ENCODE data around the gene GAS7. TPM values are rescaled to one million over a fixed set of nuclear protein-coding genes. Genes with fewer than 3 reads are reported as not detected.

The GAS7 gene
- total RNA-seq, 4 donors from 2014 or later: 24.7 to 43.3 (median 38.4) TPM

GRCh38 chr17:10229181-10229580, 30.8 kb upstream of the GAS7 start:
- TF ChIP-seq CTCF (IDR thresholded peaks at IDR 0.05; ENCODE audit: low read depth): no peak

GRCh38 chr17:10226930-10227695, 28.7 kb upstream of the GAS7 start:
- TF ChIP-seq CTCF (IDR thresholded peaks at IDR 0.05; ENCODE audit: low read depth): no peak

GRCh38 chr17:10224582-10225195, 26.3 kb upstream of the GAS7 start:
- TF ChIP-seq CTCF (IDR thresholded peaks at IDR 0.05; ENCODE audit: low read depth): no peak

GRCh38 chr17:10219193-10219592, 20.8 kb upstream of the GAS7 start:
- no peak for TF ChIP-seq CTCF (IDR thresholded peaks at IDR 0.05; ENCODE audit: low read depth)

GRCh38 chr17:10217916-10218315, 19.5 kb upstream of the GAS7 start:
- no peak for TF ChIP-seq CTCF (IDR thresholded peaks at IDR 0.05; ENCODE audit: low read depth)

GRCh38 chr17:10216213-10216938, 18.0 kb upstream of the GAS7 start:
- no peak for TF ChIP-seq CTCF (IDR thresholded peaks at IDR 0.05; ENCODE audit: low read depth)

GRCh38 chr17:10215286-10215685, 16.9 kb upstream of the GAS7 start:
- TF ChIP-seq CTCF (IDR thresholded peaks at IDR 0.05; ENCODE audit: low read depth): no peak

Data from subcutaneous adipose tissue (tissue), 4 donors.